IMR-90 (cell line): ENCODE results near the gene BTG4. TPM values are rescaled to one million over a fixed set of nuclear protein-coding genes. Genes with fewer than 3 reads are reported as not detected.

ENCODE experiments used
- ATAC-seq: fragments of 200-7000 bp; cut with Tn5 transposase; 2 replicates; pipeline ENCODE4 v1.9.1; 2020; ENCODE audit warnings: low read depth, mild to moderate bottlenecking, moderate library complexity
- BruUV-seq: library from RNA; stranded (reverse); fragments of 400-500 nt; replicated peaks from 2 replicates; lab custom pipeline; 2021; lab: Mats Ljungman, UMichigan
- CTCF ChIA-PET: fragments of 300-600 bp; formaldehyde crosslinking; extraction: SDS; loops from one replicate; lab custom pipeline; 2021; ENCODE audit warnings: antibody characterized with exemption; lab: Yijun Ruan, JAX
- POLR2A ChIA-PET: fragments of 300-600 bp; sonication (Branson Sonifier 250); formaldehyde crosslinking; loops from one replicate; lab custom pipeline; 2022; ENCODE audit warnings: antibody characterized with exemption; ENCODE audit not compliant: unreplicated experiment; lab: Charles Lee
- DNase-seq: peaks from one replicate; pipeline ENCODE4 v3.0.0; 2013
- H2AFZ ChIP-seq: replicated peaks from 2 replicates; pipeline ENCODE3; 2013; ENCODE audit warnings: low read length, mild to moderate bottlenecking; ENCODE audit not compliant: poor library complexity
- H2AK5ac ChIP-seq: 2 replicates; pipeline ENCODE4 v1.6.1; 2013; ENCODE audit warnings: low read depth, low read length, inconsistent platforms
- H2AK9ac ChIP-seq: replicated peaks from 2 replicates; pipeline ENCODE3; 2013; ENCODE audit warnings: mild to moderate bottlenecking, low read depth, low read length, moderate library complexity; ENCODE audit not compliant: poor library complexity
- H2BK120ac ChIP-seq: 2 replicates; pipeline ENCODE4 v1.6.1; 2013; ENCODE audit warnings: low read depth, low read length, inconsistent platforms
- H2BK15ac ChIP-seq: 3 replicates; pipeline ENCODE4 v1.6.1; 2013; ENCODE audit warnings: low read depth, low read length, inconsistent platforms
- H2BK20ac ChIP-seq: 2 replicates; pipeline ENCODE4 v1.6.1; 2013; ENCODE audit warnings: low read depth, mild to moderate bottlenecking, inconsistent platforms, low read length, moderate library complexity
- H2BK5ac ChIP-seq: 2 replicates; pipeline ENCODE4 v1.6.1; 2013; ENCODE audit warnings: mild to moderate bottlenecking, low read depth, low read length, inconsistent platforms; ENCODE audit not compliant: poor library complexity, severe bottlenecking
- H3K14ac ChIP-seq: replicated peaks from 2 replicates; pipeline ENCODE4 v1.6.1; 2013; ENCODE audit warnings: low read depth, low read length, inconsistent platforms
- H3K18ac ChIP-seq: 2 replicates; pipeline ENCODE4 v1.6.1; 2013; ENCODE audit warnings: low read depth, low read length, control low read depth
- H3K23ac ChIP-seq: 2 replicates; pipeline ENCODE4 v1.6.1; 2013; ENCODE audit warnings: low read depth, low read length, inconsistent platforms
- H3K27ac ChIP-seq: 2 replicates; pipeline ENCODE4 v1.5.1; 2013; ENCODE audit warnings: mild to moderate bottlenecking, control low read depth, low read length; ENCODE audit not compliant: insufficient read depth
- H3K27me3 ChIP-seq: 2 replicates; pipeline ENCODE4 v1.6.1; 2013; ENCODE audit warnings: low read length; ENCODE audit not compliant: control insufficient read depth, insufficient read depth
- H3K36me3 ChIP-seq: 2 replicates; pipeline ENCODE4 v1.6.1; 2013; ENCODE audit warnings: low read length, mixed read lengths; ENCODE audit not compliant: control insufficient read depth, insufficient read depth
- H3K4ac ChIP-seq: 2 replicates; pipeline ENCODE4 v1.6.1; 2013; ENCODE audit warnings: low read depth, low read length, inconsistent platforms
- H3K4me1 ChIP-seq: 2 replicates; pipeline ENCODE4 v1.6.1; 2013; ENCODE audit warnings: low read length, mixed read lengths; ENCODE audit not compliant: control insufficient read depth, insufficient read depth
- H3K4me2 ChIP-seq: 2 replicates; pipeline ENCODE4 v1.6.1; 2013; ENCODE audit warnings: low read depth, mild to moderate bottlenecking, control low read depth, low read length, moderate library complexity
- H3K4me3 ChIP-seq: 2 replicates; pipeline ENCODE4 v1.5.1; 2013; ENCODE audit warnings: low read depth, mild to moderate bottlenecking, control low read depth, low read length, moderate library complexity; ENCODE audit not compliant: insufficient read depth
- H3K56ac ChIP-seq: 2 replicates; pipeline ENCODE4 v1.6.1; 2013; ENCODE audit warnings: low read length, inconsistent platforms; ENCODE audit not compliant: insufficient read depth; ENCODE audit errors: extremely low read depth
- H3K79me1 ChIP-seq, 2 experiments: 2 replicates each; pipeline ENCODE4 v1.6.1; 2013; ENCODE audit warnings: low read length in 2 of 2, inconsistent platforms in 1 of 2, low read depth in 1 of 2
- H3K9ac ChIP-seq: 2 replicates; pipeline ENCODE4 v1.6.1; 2013; ENCODE audit warnings: low read depth, low read length, control low read depth
- H3K9me1 ChIP-seq: 2 replicates; pipeline ENCODE4 v1.6.1; 2013; ENCODE audit warnings: low read length, inconsistent platforms; ENCODE audit not compliant: insufficient read depth
- H3K9me3 ChIP-seq: 2 replicates; pipeline ENCODE4 v1.6.1; 2013; ENCODE audit warnings: low read length; ENCODE audit not compliant: control insufficient read depth, insufficient read depth
- H4K20me1 ChIP-seq: 2 replicates; pipeline ENCODE4 v1.6.1; 2013; ENCODE audit warnings: low read length, inconsistent platforms; ENCODE audit not compliant: insufficient read depth
- H4K5ac ChIP-seq: 2 replicates; pipeline ENCODE4 v1.6.1; 2013; ENCODE audit warnings: mild to moderate bottlenecking, low read depth, low read length, control low read depth
- H4K8ac ChIP-seq, 2 experiments: 2 replicates each; pipeline ENCODE4 v1.6.1; 2013; ENCODE audit warnings: low read depth in 2 of 2, low read length in 2 of 2, control low read depth in 1 of 2, inconsistent platforms in 1 of 2
- H4K91ac ChIP-seq: 2 replicates; pipeline ENCODE4 v1.6.1; 2013; ENCODE audit warnings: low read depth, low read length, inconsistent platforms; ENCODE audit not compliant: insufficient read depth
- BHLHE40 ChIP-seq: fragments of 150-350 bp; IDR thresholded peaks from 2 replicates; pipeline ENCODE4 v1.6.1; 2016; ENCODE audit warnings: mild to moderate bottlenecking, low read depth, low read length
- CEBPB ChIP-seq: IDR thresholded peaks from 2 replicates; pipeline ENCODE4 v1.6.1; 2012; ENCODE audit warnings: low read depth, low read length, improper control_type of control experiment
- CHD1 ChIP-seq: IDR thresholded peaks from 2 replicates; pipeline ENCODE4 v1.6.1; 2012; ENCODE audit warnings: low read depth, low read length, improper control_type of control experiment
- FOS ChIP-seq: fragments of 150-350 bp; IDR thresholded peaks from 2 replicates; pipeline ENCODE4 v1.6.1; 2016; ENCODE audit warnings: low read depth, low read length
- MAFK ChIP-seq: IDR thresholded peaks from 2 replicates; pipeline ENCODE4 v1.6.1; 2012; ENCODE audit warnings: low read depth, low read length, improper control_type of control experiment
- MAZ ChIP-seq: IDR thresholded peaks from 2 replicates; pipeline ENCODE4 v1.6.1; 2012; ENCODE audit warnings: low read depth, mild to moderate bottlenecking, low read length, improper control_type of control experiment, moderate library complexity, borderline replicate concordance
- NFE2L2 ChIP-seq: fragments of 150-350 bp; IDR thresholded peaks from 2 replicates; pipeline ENCODE4 v1.6.1; 2016; ENCODE audit warnings: low read depth, mild to moderate bottlenecking, low read length
- POLR2A ChIP-seq: IDR thresholded peaks from 2 replicates; pipeline ENCODE4 v1.6.1; 2012; ENCODE audit warnings: mild to moderate bottlenecking, low read depth, low read length
- RAD21 ChIP-seq: IDR thresholded peaks from 2 replicates; pipeline ENCODE4 v1.6.1; 2012; ENCODE audit warnings: low read length, improper control_type of control experiment
- RCOR1 ChIP-seq: IDR thresholded peaks from 2 replicates; pipeline ENCODE4 v1.6.1; 2012; ENCODE audit warnings: mild to moderate bottlenecking, low read length, improper control_type of control experiment; ENCODE audit not compliant: insufficient replicate concordance
- RFX5 ChIP-seq: IDR thresholded peaks from 2 replicates; pipeline ENCODE4 v1.8.0; 2012; ENCODE audit warnings: low read depth, mild to moderate bottlenecking, low read length, moderate library complexity
- SMC3 ChIP-seq: fragments of 150-350 bp; IDR thresholded peaks from 2 replicates; pipeline ENCODE4 v1.6.1; 2016; ENCODE audit warnings: low read depth, mild to moderate bottlenecking, antibody characterized with exemption, low read length, moderate library complexity
- WGBS, 2 experiments: methylation state at CpG; one replicate each; pipeline versions ENCODE4 v1.1.5 to v1.1.7; 2013; ENCODE audit warnings: missing lambda C conversion rate in 2 of 2; ENCODE audit not compliant: insufficient read length in 1 of 2; ENCODE audit errors: extremely low coverage in 2 of 2; 5-methylcytosine and 5-hydroxymethylcytosine counted together
- dilution Hi-C: fragments of 300-500 bp; cut with HindIII; formaldehyde crosslinking; loops from one replicate; pipeline ENCODE4 v1.14.3; 2018; ENCODE audit warnings: low sequenced_read_pairs; ENCODE audit not compliant: unreplicated experiment
- in situ Hi-C: fragments of 300-500 bp; cut with MboI; formaldehyde crosslinking; loops from 3 replicates; pipeline ENCODE4 v1.14.3; 2019; ENCODE audit warnings: low sequenced_read_pairs, inconsistent platforms, mixed read lengths
- intact Hi-C: fragments of 100-400 bp; cut with micrococcal nuclease; formaldehyde crosslinking; loops from 2 replicates; pipeline ENCODE4 v1.10.0; 2022
- polyA plus RNA-seq, 3 experiments: library from polyadenylated mRNA; depleted of rRNA; stranded (reverse); fragments of >200 nt; gene quantifications; 2 replicates each; pipeline ENCODE4 v1.2.3, GENCODE V29; 2012; ENCODE audit warnings: low replicate concordance in 1 of 3
- total RNA-seq: library from RNA; depleted of rRNA; stranded (reverse); fragments of >200 nt; gene quantifications from 2 replicates; pipeline ENCODE4 v1.2.3, GENCODE V29; 2012
- TF ChIP-seq, protein P1 (sequence below): conservative IDR thresholded peaks from 2 replicates; pipeline ENCODE4 v1.5.1; 2012; ENCODE audit warnings: mild to moderate bottlenecking, low read depth, low read length, improper control_type of control experiment
- TF ChIP-seq, protein P2 (sequence below): fragments of 150-350 bp; IDR thresholded peaks from 2 replicates; pipeline ENCODE4 v1.6.1; 2017; ENCODE audit warnings: mild to moderate bottlenecking, antibody characterized with exemption, low read length, low read depth

Gene BTG4
- total and polyA plus RNA-seq, 2 of the 4 experiments (the other 2 are of a cell fraction): not detected

DNA sequence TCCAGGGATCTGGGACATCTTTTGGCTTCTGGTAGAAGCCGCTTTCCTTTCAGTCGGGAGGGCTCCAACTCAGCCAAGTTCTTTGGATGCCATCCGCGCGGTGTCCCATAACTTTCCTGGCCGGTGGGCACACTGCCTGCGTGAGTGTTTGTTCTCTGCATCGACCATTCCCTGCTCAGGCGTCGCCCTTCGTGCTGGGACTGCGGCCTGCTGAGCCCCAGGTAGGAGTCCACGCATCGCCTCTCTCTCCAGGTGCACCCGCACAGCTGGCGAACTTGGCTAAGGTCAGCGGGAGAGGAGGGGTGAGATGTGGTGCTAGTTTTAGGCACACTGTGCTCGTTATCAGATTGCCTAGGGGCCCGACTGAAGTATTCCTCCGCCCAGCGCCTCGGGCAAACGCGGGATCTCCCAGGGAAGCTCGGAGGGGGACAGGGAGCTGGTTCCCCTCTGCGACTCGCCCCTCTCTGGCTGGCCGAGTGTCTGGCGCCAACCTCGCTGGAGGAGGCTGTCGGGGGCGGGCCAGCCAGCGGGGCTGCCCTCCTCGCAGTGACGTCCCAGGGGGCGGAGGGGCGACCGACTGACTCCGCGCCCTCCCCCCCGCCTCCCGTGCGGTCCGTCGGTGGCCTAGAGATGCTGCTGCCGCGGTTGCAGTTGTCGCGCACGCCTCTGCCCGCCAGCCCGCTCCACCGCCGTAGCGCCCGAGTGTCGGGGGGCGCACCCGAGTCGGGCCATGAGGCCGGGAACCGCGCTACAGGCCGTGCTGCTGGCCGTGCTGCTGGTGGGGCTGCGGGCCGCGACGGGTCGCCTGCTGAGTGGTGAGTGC, 28.1 kb upstream of the BTG4 start, which contains the start of gene LAYN:
Gene LAYN (plus strand): TSS at position 607 of the 823 bp plus-strand sequence. CDS start 124 bp downstream, at position 731.
- Histone ChIP-seq H3K4me2 (peak within 1 kb of the TSS; percentile 97), H2AK9ac (peak within 1 kb of the TSS; percentile 92), H3K36me3 (peaks cover 15% of the 10 kb centered on the region), H3K18ac (peak within 1 kb of the TSS; percentile 75), H3K9me1 (peaks cover 25% of the 10 kb centered on the region), H3K14ac (peak within 1 kb of the TSS; percentile 94), H3K4me3 (peak within 1 kb of the TSS; percentile 85), H3K9ac (peak within 1 kb of the TSS; percentile 87), H2BK5ac (peak within 1 kb of the TSS; percentile 64), H3K79me1 (peaks cover 21 to 62% of the 10 kb centered on the region in 2 experiments), H3K9me3 (no peaks in the 10 kb centered on the region; the same call in 1 of the 2 replicates), H2AK5ac (peak within 1 kb of the TSS; percentile 92), H4K20me1 (peaks cover 18% of the 10 kb centered on the region), H2AFZ (peak within 1 kb of the TSS; percentile 86), H3K23ac (peak within 1 kb of the TSS; percentile 87), H3K27me3 (no peaks in the 10 kb centered on the region), H4K5ac (peak within 1 kb of the TSS; percentile 79), H2BK120ac (peak within 1 kb of the TSS; percentile 78), H4K8ac (peak within 1 kb of the TSS; percentile 78 to 88), H2BK15ac (peak within 1 kb of the TSS; percentile 85; the same call in 2 of the 3 replicates), H2BK20ac (peak within 1 kb of the TSS; percentile 63), H3K4ac (peak within 1 kb of the TSS; percentile 93), H3K56ac (peak within 1 kb of the TSS; percentile 95), H4K91ac (peak within 1 kb of the TSS; percentile 94), H3K27ac (peak within 1 kb of the TSS; percentile 91), H3K4me1 (peaks cover 17% of the 10 kb centered on the region)
- 2% methylated on average over 42 of the region's 70 CpGs; no CpG with 5 or more reads in 1 of the 2 experiments for WGBS, 2 experiments
- DNase-seq (peak; percentile 62), ATAC-seq (peak; percentile 81)
- intact Hi-C loops (loop anchor here (1.0 kb wide), 1 partner anchor 17 kb away; no protein-coding TSS in a partner anchor), dilution Hi-C loops (no loop called here), in situ Hi-C loops (no loop called here)
- POLR2A ChIA-PET: no interaction called here
- BruUV-seq: no TSS peak
- CTCF ChIA-PET: interaction anchor here (0.7 to 1.0 kb wide), 2 partner anchors 9 to 111 kb away, joined by 3 read pairs; no protein-coding TSS in a partner anchor
- TF ChIP-seq CEBPB (no peak), RCOR1 (no peak), BHLHE40 (peak; percentile 53; the same call in 1 of the 2 replicates), POLR2A (peak; percentile 79), RFX5 (no peak), NFE2L2 (no peak), MAZ (peak; percentile 71; the same call in 1 of the 2 replicates), FOS (no peak), CHD1 (no peak; the same call in 1 of the 2 replicates), RAD21 (no peak), SMC3 (no peak), MAFK (no peak)
- TF ChIP-seq, protein P1, sequence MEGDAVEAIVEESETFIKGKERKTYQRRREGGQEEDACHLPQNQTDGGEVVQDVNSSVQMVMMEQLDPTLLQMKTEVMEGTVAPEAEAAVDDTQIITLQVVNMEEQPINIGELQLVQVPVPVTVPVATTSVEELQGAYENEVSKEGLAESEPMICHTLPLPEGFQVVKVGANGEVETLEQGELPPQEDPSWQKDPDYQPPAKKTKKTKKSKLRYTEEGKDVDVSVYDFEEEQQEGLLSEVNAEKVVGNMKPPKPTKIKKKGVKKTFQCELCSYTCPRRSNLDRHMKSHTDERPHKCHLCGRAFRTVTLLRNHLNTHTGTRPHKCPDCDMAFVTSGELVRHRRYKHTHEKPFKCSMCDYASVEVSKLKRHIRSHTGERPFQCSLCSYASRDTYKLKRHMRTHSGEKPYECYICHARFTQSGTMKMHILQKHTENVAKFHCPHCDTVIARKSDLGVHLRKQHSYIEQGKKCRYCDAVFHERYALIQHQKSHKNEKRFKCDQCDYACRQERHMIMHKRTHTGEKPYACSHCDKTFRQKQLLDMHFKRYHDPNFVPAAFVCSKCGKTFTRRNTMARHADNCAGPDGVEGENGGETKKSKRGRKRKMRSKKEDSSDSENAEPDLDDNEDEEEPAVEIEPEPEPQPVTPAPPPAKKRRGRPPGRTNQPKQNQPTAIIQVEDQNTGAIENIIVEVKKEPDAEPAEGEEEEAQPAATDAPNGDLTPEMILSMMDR: no peak
- TF ChIP-seq, protein P2, sequence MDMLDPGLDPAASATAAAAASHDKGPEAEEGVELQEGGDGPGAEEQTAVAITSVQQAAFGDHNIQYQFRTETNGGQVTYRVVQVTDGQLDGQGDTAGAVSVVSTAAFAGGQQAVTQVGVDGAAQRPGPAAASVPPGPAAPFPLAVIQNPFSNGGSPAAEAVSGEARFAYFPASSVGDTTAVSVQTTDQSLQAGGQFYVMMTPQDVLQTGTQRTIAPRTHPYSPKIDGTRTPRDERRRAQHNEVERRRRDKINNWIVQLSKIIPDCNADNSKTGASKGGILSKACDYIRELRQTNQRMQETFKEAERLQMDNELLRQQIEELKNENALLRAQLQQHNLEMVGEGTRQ: no peak
